Measurements from ENCODE around the gene MPST.

DNA sequence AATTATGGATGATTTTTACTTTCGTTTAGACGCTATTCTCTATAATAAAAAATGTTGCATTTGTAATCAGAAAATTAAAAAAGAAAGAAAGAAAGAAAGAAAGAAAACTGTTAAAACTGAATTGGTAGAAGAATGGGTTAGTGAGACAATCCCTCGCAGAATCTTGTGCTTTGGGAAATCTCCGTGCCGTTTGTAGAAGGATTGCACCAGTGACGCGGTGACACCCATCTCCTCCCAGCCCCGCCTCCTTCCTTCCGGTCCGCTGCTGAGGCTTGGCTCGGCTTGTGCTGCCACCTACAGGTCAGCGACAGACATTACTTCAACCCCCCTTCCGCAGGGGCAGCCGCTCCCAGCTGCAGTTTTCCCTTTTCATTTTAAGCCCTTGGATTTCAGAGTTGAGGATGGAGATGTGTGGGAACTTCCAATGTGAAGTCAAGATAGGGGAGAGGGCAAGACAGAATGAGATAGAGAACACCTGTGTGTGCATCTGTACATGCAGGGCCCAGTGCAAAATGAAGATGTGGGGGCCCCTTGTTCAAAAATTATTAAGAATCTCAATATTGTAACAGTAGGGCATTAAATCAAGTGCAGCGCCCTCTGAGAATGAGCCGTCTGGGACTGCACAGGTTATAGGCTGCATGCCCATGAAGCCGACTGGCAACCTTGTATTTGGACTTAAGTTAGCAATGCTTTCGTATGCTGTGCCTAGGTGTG lies 41.4 kb upstream of the MPST start:
- TF ChIP-seq, protein P1, sequence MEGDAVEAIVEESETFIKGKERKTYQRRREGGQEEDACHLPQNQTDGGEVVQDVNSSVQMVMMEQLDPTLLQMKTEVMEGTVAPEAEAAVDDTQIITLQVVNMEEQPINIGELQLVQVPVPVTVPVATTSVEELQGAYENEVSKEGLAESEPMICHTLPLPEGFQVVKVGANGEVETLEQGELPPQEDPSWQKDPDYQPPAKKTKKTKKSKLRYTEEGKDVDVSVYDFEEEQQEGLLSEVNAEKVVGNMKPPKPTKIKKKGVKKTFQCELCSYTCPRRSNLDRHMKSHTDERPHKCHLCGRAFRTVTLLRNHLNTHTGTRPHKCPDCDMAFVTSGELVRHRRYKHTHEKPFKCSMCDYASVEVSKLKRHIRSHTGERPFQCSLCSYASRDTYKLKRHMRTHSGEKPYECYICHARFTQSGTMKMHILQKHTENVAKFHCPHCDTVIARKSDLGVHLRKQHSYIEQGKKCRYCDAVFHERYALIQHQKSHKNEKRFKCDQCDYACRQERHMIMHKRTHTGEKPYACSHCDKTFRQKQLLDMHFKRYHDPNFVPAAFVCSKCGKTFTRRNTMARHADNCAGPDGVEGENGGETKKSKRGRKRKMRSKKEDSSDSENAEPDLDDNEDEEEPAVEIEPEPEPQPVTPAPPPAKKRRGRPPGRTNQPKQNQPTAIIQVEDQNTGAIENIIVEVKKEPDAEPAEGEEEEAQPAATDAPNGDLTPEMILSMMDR (conservative IDR thresholded peaks at IDR 0.05; ENCODE audit: low read length), result peak; percentile 83
- TF ChIP-seq EZH2phosphoT487 (IDR thresholded peaks at IDR 0.05; ENCODE audit: borderline replicate concordance), result no peak

All from Loucy (cell line).